Endodermal cell (in vitro differentiated cells): ENCODE results near the gene HEMGN. TPM values are rescaled to one million over a fixed set of nuclear protein-coding genes. Genes with fewer than 3 reads are reported as not detected.

Source experiments
- DNase-seq: peaks from one replicate; pipeline ENCODE4 v3.0.0-alpha.2; 2017
- H3K27ac ChIP-seq: 2 replicates; pipeline ENCODE4 v1.5.1; 2013; ENCODE audit warnings: mild to moderate bottlenecking, low read depth, low read length, moderate library complexity
- H3K27me3 ChIP-seq: 2 replicates; pipeline ENCODE4 v1.6.1; 2013; ENCODE audit warnings: mild to moderate bottlenecking, low read length, moderate library complexity; ENCODE audit not compliant: insufficient read depth, control insufficient read depth, poor library complexity, severe bottlenecking
- H3K36me3 ChIP-seq: 2 replicates; pipeline ENCODE4 v1.7.0; 2013; ENCODE audit warnings: mild to moderate bottlenecking, low read length, moderate library complexity; ENCODE audit not compliant: control insufficient read depth, insufficient read depth
- H3K4me1 ChIP-seq: one replicate; pipeline ENCODE4 v1.7.0; 2013; ENCODE audit warnings: low read length; ENCODE audit not compliant: control insufficient read depth, insufficient read depth
- H3K4me3 ChIP-seq: 2 replicates; pipeline ENCODE4 v1.5.1; 2013; ENCODE audit warnings: mild to moderate bottlenecking, low read length, moderate library complexity
- H3K9ac ChIP-seq: 2 replicates; pipeline ENCODE4 v1.6.1; 2013; ENCODE audit warnings: mild to moderate bottlenecking, low read length, moderate library complexity; ENCODE audit not compliant: poor library complexity, severe bottlenecking; ENCODE audit errors: extremely low read depth
- H3K9me3 ChIP-seq: 2 replicates; pipeline ENCODE4 v1.6.1; 2013; ENCODE audit warnings: mild to moderate bottlenecking, low read length, moderate library complexity; ENCODE audit not compliant: control insufficient read depth
- H3K27ac Mint-ChIP-seq: 2 replicates; pipeline ENCODE4 v1.8.0; 2020; ENCODE audit warnings: mixed read lengths
- H3K27me3 Mint-ChIP-seq: 2 replicates; pipeline ENCODE4 v1.8.0; 2021; ENCODE audit warnings: mild to moderate bottlenecking, mixed read lengths; ENCODE audit not compliant: insufficient read depth
- H3K36me3 Mint-ChIP-seq: 2 replicates; pipeline ENCODE4 v1.8.0; 2020; ENCODE audit warnings: low read depth, mixed read lengths
- H3K4me1 Mint-ChIP-seq: 2 replicates; pipeline ENCODE4 v1.8.0; 2020; ENCODE audit warnings: mixed read lengths
- H3K4me3 Mint-ChIP-seq: 2 replicates; pipeline ENCODE4 v1.8.0; 2020; ENCODE audit warnings: mild to moderate bottlenecking, moderate library complexity, mixed read lengths
- H3K9me3 Mint-ChIP-seq: 2 replicates; pipeline ENCODE4 v1.8.0; 2020; ENCODE audit warnings: mild to moderate bottlenecking, mixed read lengths
- WGBS, 2 experiments: methylation state at CpG; one replicate each; pipeline versions ENCODE4 v1.1.5 to v1.1.7; 2013; ENCODE audit warnings: missing lambda C conversion rate in 2 of 2, mixed read lengths in 1 of 2; ENCODE audit not compliant: insufficient coverage in 1 of 2, insufficient read length in 1 of 2; 5-methylcytosine and 5-hydroxymethylcytosine counted together
- total RNA-seq, 2 donors: library from RNA; stranded (reverse); fragmentation: NEBNext Ultra II Directional in 1 of 2; extraction: Animal tissue kit (Norgen Biotek cat#: 25700) in 1 of 2; gene quantifications; 2 replicates in 1 of 2; 3 replicates in 1 of 2; pipeline ENCODE4 v1.2.1, GENCODE V29; 2021
- TF ChIP-seq, protein P1 (sequence below): fragments of 200-600 bp; sonication (generic); conservative IDR thresholded peaks from 2 replicates; pipeline ENCODE4 v1.5.0; 2021; ENCODE audit warnings: antibody characterized with exemption, mild to moderate bottlenecking

HEMGN gene
- total RNA-seq, 2 donors from 2014 or later, result not detected

DNA sequence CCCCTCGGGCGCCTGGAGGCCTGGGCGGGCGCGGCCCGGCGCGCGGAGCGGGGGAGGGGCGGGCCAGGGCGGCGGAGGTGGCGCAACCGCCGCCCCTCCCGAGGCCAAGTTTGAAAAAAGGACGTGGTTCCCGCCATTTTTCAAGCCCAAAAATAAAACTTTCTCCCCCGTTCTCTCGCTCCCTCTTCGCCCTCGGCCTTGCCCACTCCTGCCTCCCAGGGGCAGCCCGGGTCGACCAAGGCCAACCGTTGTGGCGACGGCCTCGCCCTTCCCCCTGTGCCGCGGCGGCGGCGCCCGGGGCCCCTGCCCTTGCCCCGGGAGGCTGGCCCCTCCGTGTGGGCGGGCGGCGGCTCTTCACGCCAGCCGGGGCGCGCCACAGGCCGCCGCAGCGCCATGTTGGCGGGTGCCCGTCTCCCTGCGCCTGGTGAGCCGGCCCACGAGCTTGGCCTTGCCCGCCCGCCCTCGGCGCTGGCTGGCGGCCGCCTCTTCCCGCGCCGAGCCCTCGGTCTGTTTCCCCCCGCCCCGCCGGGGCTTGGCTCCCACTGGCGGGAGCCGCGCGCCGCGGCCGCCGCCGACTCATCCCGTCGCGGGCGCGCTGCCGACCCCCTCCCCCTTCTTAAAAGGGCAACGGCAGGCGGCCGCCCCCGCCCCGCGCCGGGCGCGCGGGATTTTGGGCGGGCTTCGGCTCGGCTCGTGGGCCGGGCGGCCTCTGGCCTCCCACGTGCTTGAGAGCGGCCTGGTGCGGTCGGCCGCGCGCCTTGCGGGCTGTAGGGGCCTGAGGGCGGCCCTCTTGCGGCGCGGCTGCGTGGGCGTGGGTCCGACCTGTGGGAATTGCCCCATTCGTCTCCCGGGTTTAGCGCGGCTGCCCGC, 46.5 kb upstream of the HEMGN start:
- peaks cover 34% of the 10 kb centered on the region for H3K27me3 ChIP-seq
- no peaks in the 10 kb centered on the region for H3K36me3 ChIP-seq
- DNase-seq, result peak; percentile 77
- H3K9me3 Mint-ChIP-seq, result peaks cover 2% of the 10 kb centered on the region
- H3K4me1 Mint-ChIP-seq, result peaks cover 14% of the 10 kb centered on the region
- H3K4me3 ChIP-seq, result peak overlapping the region; percentile 83
- peaks cover 5% of the 10 kb centered on the region for H3K36me3 Mint-ChIP-seq
- TF ChIP-seq, protein P1, sequence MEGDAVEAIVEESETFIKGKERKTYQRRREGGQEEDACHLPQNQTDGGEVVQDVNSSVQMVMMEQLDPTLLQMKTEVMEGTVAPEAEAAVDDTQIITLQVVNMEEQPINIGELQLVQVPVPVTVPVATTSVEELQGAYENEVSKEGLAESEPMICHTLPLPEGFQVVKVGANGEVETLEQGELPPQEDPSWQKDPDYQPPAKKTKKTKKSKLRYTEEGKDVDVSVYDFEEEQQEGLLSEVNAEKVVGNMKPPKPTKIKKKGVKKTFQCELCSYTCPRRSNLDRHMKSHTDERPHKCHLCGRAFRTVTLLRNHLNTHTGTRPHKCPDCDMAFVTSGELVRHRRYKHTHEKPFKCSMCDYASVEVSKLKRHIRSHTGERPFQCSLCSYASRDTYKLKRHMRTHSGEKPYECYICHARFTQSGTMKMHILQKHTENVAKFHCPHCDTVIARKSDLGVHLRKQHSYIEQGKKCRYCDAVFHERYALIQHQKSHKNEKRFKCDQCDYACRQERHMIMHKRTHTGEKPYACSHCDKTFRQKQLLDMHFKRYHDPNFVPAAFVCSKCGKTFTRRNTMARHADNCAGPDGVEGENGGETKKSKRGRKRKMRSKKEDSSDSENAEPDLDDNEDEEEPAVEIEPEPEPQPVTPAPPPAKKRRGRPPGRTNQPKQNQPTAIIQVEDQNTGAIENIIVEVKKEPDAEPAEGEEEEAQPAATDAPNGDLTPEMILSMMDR, result no peak
- 0% methylated on average over 12 to 116 of the region's 116 CpGs for WGBS, 2 experiments
- H3K27ac Mint-ChIP-seq, result no peak overlapping the region
- H3K27me3 Mint-ChIP-seq, result peaks cover 48% of the 10 kb centered on the region
- H3K4me1 ChIP-seq, result no peaks in the 10 kb centered on the region
- H3K9ac ChIP-seq, result peak overlapping the region; percentile 90
- peak overlapping the region; percentile 88 for H3K27ac ChIP-seq
- no peaks in the 10 kb centered on the region for H3K9me3 ChIP-seq
- peak overlapping the region; percentile 80 for H3K4me3 Mint-ChIP-seq

DNA sequence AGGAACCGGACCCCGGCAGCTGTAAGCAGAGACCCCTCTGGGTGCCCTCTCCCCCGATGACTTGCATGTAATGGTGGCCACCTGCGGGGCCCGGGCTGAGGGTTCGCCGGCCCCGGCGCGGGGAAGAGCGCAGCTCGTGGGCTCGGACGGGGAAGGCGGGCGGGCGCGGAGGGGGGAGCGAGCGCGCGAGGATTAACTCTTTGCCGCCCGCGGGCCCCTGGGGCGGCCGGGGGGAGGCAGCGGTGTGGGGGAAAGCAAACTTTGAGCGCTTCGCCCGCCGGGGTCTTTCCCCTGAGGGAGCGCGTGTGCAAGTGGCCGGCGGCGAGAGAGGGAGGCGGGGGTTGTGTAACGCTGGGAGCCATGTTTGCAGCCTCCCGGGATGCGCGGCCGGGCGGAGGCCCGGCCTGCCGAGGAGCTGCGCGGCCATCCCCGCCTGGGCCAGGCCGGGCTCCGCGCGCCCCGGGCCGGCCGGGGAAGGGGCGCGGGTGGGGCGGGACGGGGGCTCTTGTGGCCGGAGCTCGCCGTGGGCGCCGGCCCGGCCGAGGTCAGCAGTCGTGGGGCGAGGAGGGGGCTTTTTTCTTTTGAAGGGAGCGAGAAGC, 45.7 kb upstream of the HEMGN start:
- Mint-ChIP-seq H3K27me3 (peaks cover 55% of the 10 kb centered on the region), H3K27ac (peak overlapping the region; percentile 82), H3K36me3 (peaks cover 5% of the 10 kb centered on the region), H3K4me1 (peaks cover 12% of the 10 kb centered on the region), H3K4me3 (peak overlapping the region; percentile 80), H3K9me3 (peaks cover 2% of the 10 kb centered on the region)
- no peaks in the 10 kb centered on the region for H3K4me1 ChIP-seq
- WGBS, 2 experiments, result 0% methylated on average over 19 to 70 of the region's 70 CpGs
- H3K9me3 ChIP-seq, result no peaks in the 10 kb centered on the region
- peak overlapping the region; percentile 88 for H3K27ac ChIP-seq
- DNase-seq, result peak; percentile 78
- H3K27me3 ChIP-seq, result peaks cover 42% of the 10 kb centered on the region
- H3K9ac ChIP-seq, result peak overlapping the region; percentile 90
- TF ChIP-seq, protein P1, result no peak
- peak overlapping the region; percentile 83 for H3K4me3 ChIP-seq
- H3K36me3 ChIP-seq, result no peaks in the 10 kb centered on the region

DNA sequence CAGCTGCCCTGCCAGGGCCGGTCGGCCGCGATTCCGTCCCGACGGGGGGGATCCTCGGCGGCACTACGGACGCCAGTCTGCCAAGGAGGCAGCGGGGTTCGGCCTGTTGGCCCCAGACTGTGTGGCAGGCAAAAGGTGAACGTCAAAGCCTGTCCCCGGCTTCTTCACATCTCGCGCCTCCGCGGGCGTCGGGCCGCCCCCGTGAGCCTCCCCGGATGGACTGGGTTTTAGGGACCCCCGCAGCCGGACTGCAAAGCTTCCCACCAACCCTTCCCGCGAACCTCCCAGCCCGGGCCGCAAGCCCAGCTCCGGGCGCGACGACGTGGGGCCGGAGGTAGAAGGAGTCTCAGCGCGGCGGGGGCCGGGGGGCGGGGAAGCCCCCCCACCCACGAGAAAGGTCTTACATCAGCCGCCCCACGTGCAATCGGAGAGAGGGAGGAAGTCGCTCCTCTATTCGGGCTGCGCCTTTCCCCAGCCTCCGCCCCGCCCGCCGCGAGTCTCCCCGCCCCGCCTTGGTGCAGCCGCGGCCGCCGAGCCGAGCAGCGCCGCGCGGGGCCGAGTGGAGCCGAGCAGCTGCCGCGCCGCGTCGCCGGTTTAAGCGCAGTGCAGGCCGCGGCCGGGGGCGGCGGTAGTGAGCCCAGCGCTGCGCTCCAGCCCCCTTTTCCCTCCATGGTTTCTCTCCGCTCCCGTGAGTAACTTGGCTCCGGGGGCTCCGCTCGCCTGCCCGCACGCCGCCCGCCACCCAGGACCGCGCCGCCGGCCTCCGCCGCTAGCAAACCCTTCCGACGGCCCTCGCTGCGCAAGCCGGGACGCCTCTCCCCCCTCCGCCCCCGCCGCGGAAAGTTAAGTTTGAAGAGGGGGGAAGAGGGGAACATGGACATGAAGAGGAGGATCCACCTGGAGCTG, 45.0 kb upstream of the HEMGN start, which contains the start of gene ANP32B:
TSS of gene ANP32B (plus strand) at position 659 of the 906 bp plus-strand sequence. CDS start at position 874, 215 bp downstream.
- Histone ChIP-seq H3K27ac (peak within 1 kb of the TSS; percentile 89), H3K27me3 (peaks cover 49% of the 10 kb centered on the region), H3K36me3 (no peaks in the 10 kb centered on the region), H3K9ac (peak within 1 kb of the TSS; percentile 90), H3K9me3 (no peaks in the 10 kb centered on the region), H3K4me3 (peak within 1 kb of the TSS; percentile 83), H3K4me1 (no peaks in the 10 kb centered on the region)
- DNase-seq, result peak; percentile 94
- WGBS, 2 experiments, result 0% methylated on average over 105 of the region's 105 CpGs; no CpG with 5 or more reads in 1 of the 2 experiments
- Mint-ChIP-seq H3K9me3 (peaks cover 2% of the 10 kb centered on the region), H3K27ac (peak within 1 kb of the TSS; percentile 82), H3K27me3 (peaks cover 62% of the 10 kb centered on the region), H3K4me1 (peaks cover 12% of the 10 kb centered on the region), H3K36me3 (peaks cover 5% of the 10 kb centered on the region), H3K4me3 (peak within 1 kb of the TSS; percentile 80)
- TF ChIP-seq, protein P1, result peak; percentile 89
